Prostate gland (tissue), 2 donors: Measurements from ENCODE around the gene ERAL1. TPM values are rescaled to one million over a fixed set of nuclear protein-coding genes. Genes with fewer than 3 reads are reported as not detected.
"Not testable (repeated sequence)": the region's sequence is repeated elsewhere in the genome, so short reads cannot be mapped to it uniquely, and the experiment has no call there.

Experiments used
- DNase-seq: peaks from one replicate; pipeline ENCODE4 v3.0.0-alpha.2; 2019; ENCODE audit warnings: low spot score
- H3K27ac ChIP-seq, 2 donors: fragments of 200-600 bp; sonication (generic); 2 replicates each; pipeline ENCODE4 v1.5.1; 2017 to 2019
- H3K27me3 ChIP-seq: fragments of 200-600 bp; sonication (generic); replicated peaks from 2 replicates; pipeline ENCODE4 v1.5.1; 2019; ENCODE audit not compliant: insufficient read depth
- H3K36me3 ChIP-seq, 2 donors: fragments of 200-600 bp; sonication (generic); 1 replicate in 1 of 2; 2 replicates in 1 of 2; pipeline versions ENCODE4 v1.5.1 to v1.8.1; 2017 to 2019
- H3K4me1 ChIP-seq: fragments of 200-600 bp; sonication (generic); replicated peaks from 2 replicates; pipeline ENCODE4 v1.5.1; 2019
- H3K4me3 ChIP-seq, 2 donors: fragments of 200-600 bp; sonication (generic); 2 replicates each; pipeline ENCODE4 v1.5.1; 2017 to 2019
- H3K9me3 ChIP-seq: fragments of 200-600 bp; sonication (generic); 2 replicates; pipeline ENCODE4 v1.5.1; 2017
- CTCF ChIP-seq, 4 experiments: fragments of 200-600 bp in 2 of 4; fragments of 450-650 bp in 2 of 4; sonication (generic) in 2 of 4; IDR thresholded peaks; 1 replicate in 3 of 4; 2 replicates in 1 of 4; pipeline ENCODE4 v1.5.1; 2016 to 2019; ENCODE audit warnings: antibody characterized with exemption in 4 of 4, mild to moderate bottlenecking in 2 of 4, moderate library complexity in 2 of 4
- POLR2A ChIP-seq: fragments of 450-650 bp; IDR thresholded peaks from one replicate; pipeline ENCODE4 v1.6.1; 2016; ENCODE audit warnings: antibody characterized with exemption, mild to moderate bottlenecking
- POLR2AphosphoS5 ChIP-seq: sonication (generic); formaldehyde crosslinking; IDR thresholded peaks from one replicate; pipeline ENCODE4 v1.6.1; 2017; ENCODE audit warnings: antibody characterized with exemption
- WGBS: methylation state at CpG from one replicate; pipeline ENCODE4 v1.1.5; 2018; 5-methylcytosine and 5-hydroxymethylcytosine counted together
- intact Hi-C: fragments of 100-400 bp; cut with DNase I; formaldehyde crosslinking; loops from one replicate; pipeline ENCODE4 v1.14.2; 2022
- total RNA-seq, 2 donors: library from RNA; depleted of rRNA; stranded (reverse); fragments of >200 nt; gene quantifications; one replicate each; pipeline ENCODE4 v1.1.0, GENCODE V29; 2016

The ERAL1 gene
- total RNA-seq, 2 donors from 2014 or later: 49.9 to 70.8 TPM

- peak within 1 kb of the TSS; percentile 55 to 61 for H3K4me3 ChIP-seq
- under 1% methylated on average over 44 of the region's 44 CpGs for WGBS
- no peaks in the 10 kb centered on the region for H3K27me3 ChIP-seq
- H3K36me3 ChIP-seq: no peaks in the 10 kb centered on the region
- H3K27ac ChIP-seq: peak within 1 kb of the TSS; percentile 68 to 74
- no peaks in the 10 kb centered on the region for H3K4me1 ChIP-seq
- H3K9me3 ChIP-seq: no peaks in the 10 kb centered on the region
- peak; percentile 79 for TF ChIP-seq POLR2AphosphoS5
- TF ChIP-seq POLR2A: peak; percentile 53
- peak in 1 of 4 experiments; percentile 33 for TF ChIP-seq CTCF (IDR thresholded peaks at IDR 0.05)
- peak; percentile 63 for DNase-seq
- intact Hi-C loops: no loop called here
Measured at GRCh38 chr17:28842282-28843012, 12.4 kb upstream of the ERAL1 start, which contains the start of gene FAM222B. Gene FAM222B, minus strand, starts transcription at chr17:28842790. Its CDS starts 76,123 bp downstream, at chr17:28766667.

GRCh38 chr17:28843816-28844148 is 11.0 kb upstream of the ERAL1 start:
- no peaks in the 10 kb centered on the region for H3K27me3 ChIP-seq
- H3K4me1 ChIP-seq: no peaks in the 10 kb centered on the region
- TF ChIP-seq POLR2A: no peak
- H3K27ac ChIP-seq: no peak overlapping the region
- no peak overlapping the region for H3K4me3 ChIP-seq
- no peaks in the 10 kb centered on the region for H3K36me3 ChIP-seq
- 87% methylated on average over 6 of the region's 6 CpGs for WGBS
- DNase-seq: no peak
- no peaks in the 10 kb centered on the region for H3K9me3 ChIP-seq
- intact Hi-C loops: no loop called here

GRCh38 chr17:28846231-28846630 is 8.6 kb upstream of the ERAL1 start:
- Histone ChIP-seq H3K36me3 (no peaks in the 10 kb centered on the region), H3K4me3 (no peak overlapping the region), H3K27me3 (no peaks in the 10 kb centered on the region), H3K4me1 (no peaks in the 10 kb centered on the region), H3K27ac (no peak overlapping the region), H3K9me3 (no peaks in the 10 kb centered on the region)
- DNase-seq: no peak
- intact Hi-C loops: no loop called here
- WGBS: 91% methylated on average over 10 of the region's 10 CpGs
- TF ChIP-seq CTCF (IDR thresholded peaks at IDR 0.05) (no peak), POLR2A (no peak), POLR2AphosphoS5 (no peak)

- WGBS: 88% methylated on average over 9 of the region's 9 CpGs
- H3K27ac ChIP-seq, H3K4me3 ChIP-seq, DNase-seq, H3K4me1 ChIP-seq, H3K27me3 ChIP-seq, H3K36me3 ChIP-seq, intact Hi-C loops, H3K9me3 ChIP-seq: not testable (repeated sequence)
Measured at GRCh38 chr17:28846699-28847098, 8.1 kb upstream of the ERAL1 start.

GRCh38 chr17:28848667-28849066 is 6.1 kb upstream of the ERAL1 start:
- TF ChIP-seq CTCF (IDR thresholded peaks at IDR 0.05): peak in 3 of 4 experiments; percentile 13 to 43 (median 27)
- intact Hi-C loops, H3K9me3 ChIP-seq, H3K4me3 ChIP-seq, H3K27ac ChIP-seq, H3K27me3 ChIP-seq, H3K4me1 ChIP-seq, H3K36me3 ChIP-seq, DNase-seq: not testable (repeated sequence)
- 92% methylated on average over 15 of the region's 15 CpGs for WGBS

GRCh38 chr17:28849281-28849680 is 5.5 kb upstream of the ERAL1 start:
- Histone ChIP-seq H3K4me3 (no peak overlapping the region), H3K27me3 (no peaks in the 10 kb centered on the region), H3K4me1 (no peaks in the 10 kb centered on the region), H3K27ac (no peak overlapping the region), H3K36me3 (no peaks in the 10 kb centered on the region), H3K9me3 (no peaks in the 10 kb centered on the region)
- intact Hi-C loops: no loop called here
- no peak for TF ChIP-seq CTCF (IDR thresholded peaks at IDR 0.05)
- no peak for TF ChIP-seq POLR2AphosphoS5
- no peak for TF ChIP-seq POLR2A
- DNase-seq: no peak
- 79% methylated on average over 5 of the region's 5 CpGs for WGBS
